Breast epithelium (tissue), 4 donors: ENCODE measurements around the gene TNS3. TPM values are rescaled to one million over a fixed set of nuclear protein-coding genes. Genes with fewer than 3 reads are reported as not detected.
A peak's percentile ranks its signal among the peaks of the same experiment; 100 is the strongest.

Experiments used
- DNase-seq, 2 donors: peaks; one replicate each; pipeline ENCODE4 v3.0.0-alpha.2; 2019; ENCODE audit warnings: low spot score in 2 of 2
- H3K27ac ChIP-seq, 2 donors: fragments of 200-600 bp; sonication (generic) in 1 of 2; one replicate each; pipeline ENCODE4 v1.5.1; 2016 to 2019; ENCODE audit warnings: mild to moderate bottlenecking in 1 of 2
- H3K27me3 ChIP-seq, 2 donors: fragments of 200-600 bp; sonication (generic) in 1 of 2; one replicate each; pipeline versions ENCODE4 v1.5.1 to v1.6.0; 2017 to 2019; ENCODE audit warnings: control low read depth in 1 of 2, mild to moderate bottlenecking in 1 of 2
- H3K36me3 ChIP-seq: fragments of 200-600 bp; one replicate; pipeline ENCODE4 v1.5.1; 2019
- H3K4me1 ChIP-seq, 2 donors: fragments of 200-600 bp; sonication (generic); one replicate each; pipeline ENCODE4 v1.5.1; 2016 to 2019; ENCODE audit warnings: control low read depth in 1 of 2
- H3K4me3 ChIP-seq, 3 donors: fragments of 200-600 bp; sonication (generic); 1 replicate in 2 of 3; 2 replicates in 1 of 3; pipeline ENCODE4 v1.5.1; 2016 to 2019; ENCODE audit warnings: mild to moderate bottlenecking in 3 of 3, moderate library complexity in 2 of 3
- H3K9me3 ChIP-seq, 2 donors: fragments of 200-600 bp; sonication (generic) in 1 of 2; one replicate each; pipeline ENCODE4 v1.5.1; 2016 to 2019; ENCODE audit warnings: control low read depth in 1 of 2
- POLR2A ChIP-seq: fragments of 450-650 bp; IDR thresholded peaks from one replicate; pipeline ENCODE4 v1.6.1; 2016; ENCODE audit warnings: antibody characterized with exemption, mild to moderate bottlenecking, moderate library complexity
- POLR2AphosphoS5 ChIP-seq, 3 donors: sonication (generic); formaldehyde crosslinking; IDR thresholded peaks; one replicate each; pipeline ENCODE4 v1.6.1; 2017; ENCODE audit warnings: antibody characterized with exemption in 3 of 3
- intact Hi-C: fragments of 100-400 bp; cut with DNase I; formaldehyde crosslinking; loops from one replicate; pipeline ENCODE4 v1.15.1; 2023; ENCODE audit warnings: low total_unique reads
- total RNA-seq, 3 donors: library from RNA; depleted of rRNA; stranded (reverse); fragments of >200 nt; gene quantifications; one replicate each; pipeline ENCODE4 v1.1.0, GENCODE V29; 2016
- TF ChIP-seq, protein P1 (sequence below), 3 donors: fragments of 450-650 bp; IDR thresholded peaks; one replicate each; pipeline ENCODE4 v1.5.1; 2016 to 2017; ENCODE audit warnings: antibody characterized with exemption in 3 of 3, mild to moderate bottlenecking in 3 of 3, moderate library complexity in 3 of 3

TNS3 gene
- total RNA-seq, 3 donors from 2014 or later, result 41.0 to 78.1 (median 56.2) TPM

DNA sequence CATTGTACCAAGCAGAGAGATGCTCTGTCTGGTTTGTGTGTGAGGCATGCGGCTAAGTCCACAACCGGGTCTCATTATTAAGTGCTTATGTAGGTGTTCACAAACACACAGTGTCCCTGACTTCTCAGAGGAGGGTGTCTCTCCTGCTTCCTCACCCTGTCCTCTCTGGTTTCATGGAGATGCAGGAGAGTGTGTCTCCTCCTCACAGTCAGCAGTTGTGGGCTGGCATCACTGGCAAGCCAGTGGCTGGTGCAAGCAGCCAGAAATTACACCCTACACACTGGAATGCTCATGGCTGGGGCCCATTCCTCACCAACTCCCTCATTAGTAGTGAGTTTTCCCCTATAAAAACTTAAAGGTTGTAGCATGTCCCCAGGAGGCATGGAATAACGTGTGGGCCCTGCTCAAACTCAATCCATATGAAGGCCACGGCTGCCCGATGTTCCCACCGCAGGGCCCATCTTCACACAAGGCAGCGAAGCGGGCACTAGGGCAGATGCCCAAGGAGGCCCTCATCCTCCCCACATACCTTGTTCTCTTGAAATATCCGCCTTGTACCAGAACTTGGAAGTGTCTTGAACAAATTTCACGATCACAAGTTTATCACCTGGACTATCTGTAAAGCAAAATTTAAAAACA is 280.1 kb downstream of the TNS3 start:
- H3K4me1 ChIP-seq, result no peaks in the 10 kb centered on the region
- H3K9me3 ChIP-seq, result no peaks in the 10 kb centered on the region
- intact Hi-C loops, result no loop called here
- TF ChIP-seq, protein P1, sequence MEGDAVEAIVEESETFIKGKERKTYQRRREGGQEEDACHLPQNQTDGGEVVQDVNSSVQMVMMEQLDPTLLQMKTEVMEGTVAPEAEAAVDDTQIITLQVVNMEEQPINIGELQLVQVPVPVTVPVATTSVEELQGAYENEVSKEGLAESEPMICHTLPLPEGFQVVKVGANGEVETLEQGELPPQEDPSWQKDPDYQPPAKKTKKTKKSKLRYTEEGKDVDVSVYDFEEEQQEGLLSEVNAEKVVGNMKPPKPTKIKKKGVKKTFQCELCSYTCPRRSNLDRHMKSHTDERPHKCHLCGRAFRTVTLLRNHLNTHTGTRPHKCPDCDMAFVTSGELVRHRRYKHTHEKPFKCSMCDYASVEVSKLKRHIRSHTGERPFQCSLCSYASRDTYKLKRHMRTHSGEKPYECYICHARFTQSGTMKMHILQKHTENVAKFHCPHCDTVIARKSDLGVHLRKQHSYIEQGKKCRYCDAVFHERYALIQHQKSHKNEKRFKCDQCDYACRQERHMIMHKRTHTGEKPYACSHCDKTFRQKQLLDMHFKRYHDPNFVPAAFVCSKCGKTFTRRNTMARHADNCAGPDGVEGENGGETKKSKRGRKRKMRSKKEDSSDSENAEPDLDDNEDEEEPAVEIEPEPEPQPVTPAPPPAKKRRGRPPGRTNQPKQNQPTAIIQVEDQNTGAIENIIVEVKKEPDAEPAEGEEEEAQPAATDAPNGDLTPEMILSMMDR (IDR thresholded peaks at IDR 0.05), result no peak
- no peak for TF ChIP-seq POLR2AphosphoS5 (IDR thresholded peaks at IDR 0.05)
- TF ChIP-seq POLR2A, result no peak
- no peak overlapping the region for H3K4me3 ChIP-seq
- DNase-seq, result no peak
- no peaks in the 10 kb centered on the region for H3K27me3 ChIP-seq
- H3K27ac ChIP-seq, result no peak overlapping the region
- H3K36me3 ChIP-seq, result no peaks in the 10 kb centered on the region

DNA sequence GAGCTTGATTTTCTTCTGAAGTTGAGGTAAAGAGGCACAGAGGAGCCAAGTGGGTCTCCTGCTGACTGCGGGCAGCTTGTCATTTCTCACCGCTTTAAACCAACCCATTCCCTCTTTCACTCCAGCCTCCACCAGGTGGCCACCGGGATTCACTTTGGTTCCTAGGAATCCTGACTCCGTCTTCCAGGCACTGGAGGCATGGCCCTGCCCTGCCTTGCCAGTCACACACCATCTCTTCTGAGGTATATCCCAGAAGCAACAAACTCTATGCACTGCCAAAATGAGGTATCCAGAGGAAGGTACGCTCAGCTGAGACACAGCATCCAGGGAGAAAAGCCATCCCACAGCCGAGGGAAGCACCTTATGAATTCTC is 280.8 kb downstream of the TNS3 start:
- no peaks in the 10 kb centered on the region for H3K9me3 ChIP-seq
- intact Hi-C loops, result no loop called here
- DNase-seq, result no peak
- H3K27me3 ChIP-seq, result no peaks in the 10 kb centered on the region
- no peaks in the 10 kb centered on the region for H3K4me1 ChIP-seq
- H3K36me3 ChIP-seq, result no peaks in the 10 kb centered on the region
- peak overlapping the region in 1 of 2 donors; percentile 59 for H3K27ac ChIP-seq
- TF ChIP-seq POLR2AphosphoS5 (IDR thresholded peaks at IDR 0.05) (no peak), POLR2A (no peak)
- TF ChIP-seq, protein P1 (IDR thresholded peaks at IDR 0.05), result no peak
- H3K4me3 ChIP-seq, result no peak overlapping the region

DNA sequence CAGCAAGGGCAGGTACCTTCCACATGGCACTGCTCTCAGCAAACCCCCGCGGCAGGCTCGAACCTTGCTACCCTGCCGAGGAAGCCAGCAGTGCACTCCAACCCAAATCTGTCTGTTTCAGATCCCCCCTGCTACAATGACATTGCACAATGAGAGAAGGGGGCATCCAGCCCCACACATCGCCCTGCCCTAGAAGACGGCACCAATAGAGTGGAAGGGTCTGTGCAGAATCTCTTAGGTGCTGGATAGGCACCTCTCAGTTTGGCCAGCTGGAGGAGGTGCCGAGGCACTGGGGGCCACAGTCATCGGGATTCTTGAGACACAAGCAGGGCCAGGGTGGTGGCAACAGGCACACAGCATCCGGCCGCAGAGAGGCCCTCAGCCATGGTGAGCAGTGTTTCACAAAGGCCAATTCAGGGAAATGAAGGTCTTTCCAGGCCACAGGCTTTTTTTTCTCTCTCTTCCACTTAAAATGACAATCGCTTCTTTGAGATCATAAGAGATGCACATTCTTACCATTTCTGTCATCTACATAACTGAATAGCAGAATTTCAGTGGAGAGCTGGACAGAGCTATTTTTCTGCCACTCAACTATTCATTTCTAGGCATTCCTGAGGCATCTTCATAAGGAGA is 281.3 kb downstream of the TNS3 start:
- Histone ChIP-seq H3K36me3 (no peaks in the 10 kb centered on the region), H3K27me3 (no peaks in the 10 kb centered on the region), H3K27ac (peak overlapping the region in 1 of 2 donors; percentile 59), H3K4me1 (no peaks in the 10 kb centered on the region), H3K9me3 (no peaks in the 10 kb centered on the region), H3K4me3 (no peak overlapping the region)
- intact Hi-C loops, result no loop called here
- no peak for DNase-seq
- TF ChIP-seq POLR2AphosphoS5 (IDR thresholded peaks at IDR 0.05) (no peak), POLR2A (no peak)
- TF ChIP-seq, protein P1 (IDR thresholded peaks at IDR 0.05), result no peak

DNA sequence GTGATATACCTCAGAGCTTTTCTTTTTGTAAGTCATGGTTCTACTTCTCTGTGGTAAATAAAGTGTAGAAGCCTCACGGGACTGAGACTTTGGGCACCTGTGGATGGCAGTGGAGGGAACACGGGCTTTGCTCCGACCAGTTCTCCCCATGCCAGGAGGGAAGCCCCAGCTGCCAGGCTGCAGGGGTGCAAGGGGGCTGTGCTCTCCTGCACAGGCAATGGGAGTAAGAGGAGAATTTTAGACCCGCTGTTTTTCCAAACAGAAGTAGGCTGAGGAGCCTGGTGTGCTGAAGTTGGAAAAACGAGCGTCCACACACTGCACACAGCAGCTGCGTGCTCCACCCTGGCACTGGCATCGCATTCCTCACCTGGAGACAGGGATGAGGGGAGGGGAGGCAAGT is 282.4 kb downstream of the TNS3 start:
- H3K27ac ChIP-seq, result no peak overlapping the region
- no peak for DNase-seq
- no peak overlapping the region for H3K4me3 ChIP-seq
- intact Hi-C loops, result loop anchor here (10.0 kb wide), 1 partner anchor 165 kb away; no protein-coding TSS in a partner anchor
- TF ChIP-seq POLR2AphosphoS5 (IDR thresholded peaks at IDR 0.05), result no peak
- no peak for TF ChIP-seq POLR2A
- TF ChIP-seq, protein P1 (IDR thresholded peaks at IDR 0.05), result no peak
- H3K36me3 ChIP-seq, result no peaks in the 10 kb centered on the region
- H3K9me3 ChIP-seq, result no peaks in the 10 kb centered on the region
- H3K27me3 ChIP-seq, result no peaks in the 10 kb centered on the region
- H3K4me1 ChIP-seq, result no peaks in the 10 kb centered on the region

DNA sequence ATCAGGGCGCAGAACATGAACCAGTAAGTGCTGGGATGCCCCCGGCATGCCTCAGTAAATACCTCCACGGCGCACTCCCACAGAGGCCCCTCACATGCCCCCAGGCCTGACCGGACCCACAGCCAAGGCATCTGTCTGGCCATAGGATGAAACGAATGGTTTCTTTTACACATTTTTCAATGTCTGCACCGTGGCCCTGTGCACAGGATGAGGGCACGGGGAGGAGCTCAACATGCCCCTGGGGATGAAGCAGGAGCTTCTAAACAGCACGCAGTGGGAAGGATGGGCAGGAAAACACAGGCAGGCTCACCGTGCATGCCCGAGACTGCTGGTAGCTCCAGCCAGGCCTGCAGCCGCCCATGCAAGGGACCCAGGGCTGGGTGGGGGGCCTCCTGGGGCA is 283.3 kb downstream of the TNS3 start:
- intact Hi-C loops, result loop anchor here (10.0 kb wide), 1 partner anchor 164 kb away; no protein-coding TSS in a partner anchor
- Histone ChIP-seq H3K4me3 (no peak overlapping the region), H3K27ac (no peak overlapping the region), H3K36me3 (no peaks in the 10 kb centered on the region), H3K4me1 (no peaks in the 10 kb centered on the region), H3K27me3 (no peaks in the 10 kb centered on the region), H3K9me3 (no peaks in the 10 kb centered on the region)
- no peak for TF ChIP-seq POLR2AphosphoS5 (IDR thresholded peaks at IDR 0.05)
- TF ChIP-seq POLR2A, result no peak
- TF ChIP-seq, protein P1 (IDR thresholded peaks at IDR 0.05), result no peak
- DNase-seq, result no peak
